RWPE1 (cell line): ENCODE data around the gene CHN2.

Source experiments
- CTCF ChIA-PET: fragments of 350-600 bp; sonication (Branson Sonifier 250); formaldehyde crosslinking; extraction: SDS; loops from one replicate; lab custom pipeline; 2021; lab: Yijun Ruan, JAX
- POLR2A ChIA-PET: fragments of 400-600 bp; formaldehyde crosslinking; extraction: SDS; loops from one replicate; lab custom pipeline; 2020; ENCODE audit warnings: antibody characterized with exemption; ENCODE audit not compliant: low non-redundant PET; lab: Yijun Ruan, JAX
- DNase-seq: peaks from one replicate; pipeline ENCODE4 v3.0.0; 2012; ENCODE audit warnings: low spot score
- H3K27ac ChIP-seq: fragments of 450-650 bp; 2 replicates; pipeline ENCODE4 v1.5.1; 2017
- CTCF ChIP-seq: fragments of 450-650 bp; conservative IDR thresholded peaks from 2 replicates; pipeline ENCODE4 v1.5.1; 2017; ENCODE audit warnings: low read depth, mild to moderate bottlenecking

The CHN2 gene

GRCh38 chr7:29314148-29314547 is 119.6 kb downstream of the CHN2 start:
- H3K27ac ChIP-seq: no peak overlapping the region
- ChIA-PET CTCF (no interaction called here), POLR2A (no interaction called here)
- no peak for TF ChIP-seq CTCF
- DNase-seq: no peak

- ChIA-PET POLR2A (no interaction called here), CTCF (interaction anchor here (0.6 to 1.1 kb wide), 2 partner anchors 93 to 839 kb away, joined by 3 read pairs; no protein-coding TSS in a partner anchor)
- DNase-seq: no peak
- TF ChIP-seq CTCF: no peak
- no peak overlapping the region for H3K27ac ChIP-seq
These were observed 120.7 kb downstream of the CHN2 start for GRCh38 chr7:29315122-29315891.

GRCh38 chr7:29315892-29316270 is 121.3 kb downstream of the CHN2 start:
- ChIA-PET POLR2A (no interaction called here), CTCF (interaction anchor here (0.5 to 1.1 kb wide), 2 partner anchors 30 to 93 kb away, joined by 3 read pairs; no protein-coding TSS in a partner anchor)
- no peak overlapping the region for H3K27ac ChIP-seq
- TF ChIP-seq CTCF: no peak
- no peak for DNase-seq

- POLR2A ChIA-PET: no interaction called here
- DNase-seq: no peak
- H3K27ac ChIP-seq: no peak overlapping the region
- CTCF ChIA-PET: interaction anchor here (0.6 kb wide), 1 partner anchor 342 kb away, joined by 3 read pairs; no protein-coding TSS in a partner anchor
- TF ChIP-seq CTCF: no peak
These were observed 122.4 kb downstream of the CHN2 start for GRCh38 chr7:29316926-29317325.

- POLR2A ChIA-PET: no interaction called here
- no peak for DNase-seq
- H3K27ac ChIP-seq: no peak overlapping the region
- CTCF ChIA-PET: interaction anchor here (0.6 to 0.9 kb wide), 3 partner anchors 89 to 756 kb away, joined by 3 to 4 read pairs (median 3); no protein-coding TSS in a partner anchor
- TF ChIP-seq CTCF: no peak
These were observed 124.5 kb downstream of the CHN2 start for GRCh38 chr7:29318853-29319718.
